H1 (cell line): ENCODE data around the gene CCDC180. TPM values are rescaled to one million over a fixed set of nuclear protein-coding genes. Genes with fewer than 3 reads are reported as not detected.

Experiments used
- CTCF ChIA-PET: fragments of 300-600 bp; sonication (Branson Sonifier 250); formaldehyde crosslinking; loops from one replicate; lab custom pipeline; 2021; ENCODE audit not compliant: partially characterized antibody; lab: Charles Lee
- POLR2A ChIA-PET: fragments of 300-600 bp; sonication (Branson Sonifier 250); formaldehyde crosslinking; loops from one replicate; lab custom pipeline; 2021; ENCODE audit warnings: inconsistent platforms; ENCODE audit not compliant: partially characterized antibody; lab: Charles Lee
- DNase-seq, 2 experiments: peaks; one replicate each; pipeline versions ENCODE4 v3.0.0 to v3.0.0-alpha.2; 2010 to 2022; ENCODE audit warnings: low spot score in 2 of 2, low read depth in 1 of 2, mixed read lengths in 1 of 2
- FAIRE-seq: peaks from 2 replicates; lab custom pipeline; 2011; peaks lifted over from hg19 to GRCh38; lab: Jason Lieb, UNC
- H2AFZ ChIP-seq: 2 replicates; pipeline ENCODE4 v1.8.1; 2012; ENCODE audit warnings: low read length, inconsistent platforms
- H2AK5ac ChIP-seq: 2 replicates; pipeline ENCODE4 v1.6.1; 2013; ENCODE audit warnings: low read depth, low read length
- H2BK120ac ChIP-seq: replicated peaks from 2 replicates; pipeline ENCODE3; 2013; ENCODE audit warnings: low read depth, low read length, inconsistent platforms
- H2BK12ac ChIP-seq: 2 replicates; pipeline ENCODE4 v1.6.1; 2013; ENCODE audit warnings: low read depth, low read length
- H2BK15ac ChIP-seq: 2 replicates; pipeline ENCODE4 v1.6.1; 2013; ENCODE audit warnings: low read length
- H2BK20ac ChIP-seq: 2 replicates; pipeline ENCODE4 v1.6.1; 2013; ENCODE audit warnings: low read length
- H2BK5ac ChIP-seq: 2 replicates; pipeline ENCODE4 v1.6.1; 2013; ENCODE audit warnings: low read depth, low read length
- H3K14ac ChIP-seq: 2 replicates; pipeline ENCODE4 v1.6.1; 2013; ENCODE audit warnings: inconsistent platforms; ENCODE audit not compliant: insufficient read length
- H3K18ac ChIP-seq: 2 replicates; pipeline ENCODE4 v1.6.1; 2013; ENCODE audit warnings: low read length; ENCODE audit errors: extremely low read depth
- H3K23ac ChIP-seq: 2 replicates; pipeline ENCODE4 v1.6.1; 2013; ENCODE audit warnings: inconsistent platforms; ENCODE audit not compliant: insufficient read length
- H3K23me2 ChIP-seq: 2 replicates; pipeline ENCODE4 v1.6.1; 2013; ENCODE audit warnings: low read depth, low read length
- H3K27ac ChIP-seq: 2 replicates; pipeline ENCODE4 v1.6.1; 2011; ENCODE audit warnings: low read depth, low read length, inconsistent platforms
- H3K27me3 ChIP-seq, 4 experiments: replicated peaks in 1 of 4; 1 replicate in 1 of 4; 2 replicates in 3 of 4; pipeline versions ENCODE4 v1.6.1 to v1.8.1; 2011 to 2013; ENCODE audit warnings: low read length in 3 of 4, mild to moderate bottlenecking in 3 of 4, inconsistent platforms in 2 of 4, mixed read lengths in 2 of 4, moderate library complexity in 1 of 4; ENCODE audit not compliant: control insufficient read depth in 3 of 4, insufficient read depth in 3 of 4; ENCODE audit errors: extremely low read depth in 1 of 4
- H3K36me3 ChIP-seq, 4 experiments: 2 replicates each; pipeline versions ENCODE4 v1.6.1 to v1.8.1; 2011 to 2013; ENCODE audit warnings: mild to moderate bottlenecking in 4 of 4, low read length in 3 of 4, moderate library complexity in 2 of 4, control low read depth in 1 of 4, inconsistent platforms in 1 of 4; ENCODE audit not compliant: insufficient read depth in 4 of 4, control insufficient read depth in 2 of 4
- H3K4ac ChIP-seq: replicated peaks from 2 replicates; pipeline ENCODE3; 2013; ENCODE audit warnings: low read length, low read depth, mixed read lengths, inconsistent platforms; ENCODE audit not compliant: insufficient read length
- H3K4me1 ChIP-seq, 4 experiments: replicated peaks in 1 of 4; 1 replicate in 1 of 4; 2 replicates in 3 of 4; pipeline versions ENCODE4 v1.6.1 to v1.8.1; 2011 to 2013; ENCODE audit warnings: low read length in 3 of 4, inconsistent platforms in 2 of 4, mixed read lengths in 1 of 4; ENCODE audit not compliant: insufficient read depth in 4 of 4, control insufficient read depth in 3 of 4
- H3K4me2 ChIP-seq, 2 experiments: 2 replicates each; pipeline versions ENCODE4 v1.6.1 to v1.8.1; 2011 to 2013; ENCODE audit warnings: low read depth in 2 of 2, low read length in 2 of 2, control low read depth in 1 of 2, inconsistent platforms in 1 of 2, mild to moderate bottlenecking in 1 of 2; ENCODE audit not compliant: insufficient read depth in 1 of 2
- H3K4me3 ChIP-seq, 4 experiments: fragments of 200-600, 300-600 bp in 1 of 4; sonication (generic), shearing (Covaris generic), sonication (Bioruptor Twin) in 1 of 4; 2 replicates each; pipeline versions ENCODE4 v1.5.1 to v1.8.1; 2011 to 2016; ENCODE audit warnings: low read length in 4 of 4, low read depth in 3 of 4, control low read depth in 2 of 4, inconsistent platforms in 2 of 4, mild to moderate bottlenecking in 2 of 4, mixed read lengths in 1 of 4, moderate library complexity in 1 of 4; ENCODE audit not compliant: insufficient read depth in 2 of 4; ENCODE audit errors: extremely low read depth in 1 of 4
- H3K56ac ChIP-seq: replicated peaks from 2 replicates; pipeline ENCODE3; 2013; ENCODE audit warnings: low read depth, mild to moderate bottlenecking, mixed read lengths, low read length, inconsistent platforms; ENCODE audit not compliant: insufficient read length
- H3K79me1 ChIP-seq: 2 replicates; pipeline ENCODE4 v1.6.1; 2013; ENCODE audit warnings: low read depth, low read length, control low read depth
- H3K79me2 ChIP-seq, 2 experiments: 2 replicates each; pipeline versions ENCODE4 v1.6.1 to v1.8.1; 2012 to 2013; ENCODE audit warnings: low read length in 2 of 2, mild to moderate bottlenecking in 2 of 2, inconsistent platforms in 1 of 2; ENCODE audit not compliant: insufficient read depth in 2 of 2, control insufficient read depth in 1 of 2
- H3K9ac ChIP-seq, 4 experiments: replicated peaks in 1 of 4; 1 replicate in 1 of 4; 2 replicates in 3 of 4; pipeline versions ENCODE4 v1.6.1 to v1.8.1; 2011 to 2013; ENCODE audit warnings: low read depth in 3 of 4, low read length in 3 of 4, control low read depth in 2 of 4, mild to moderate bottlenecking in 2 of 4, moderate library complexity in 2 of 4, inconsistent platforms in 1 of 4; ENCODE audit errors: extremely low read depth in 1 of 4
- H3K9me3 ChIP-seq, 2 experiments: 2 replicates each; pipeline versions ENCODE4 v1.6.1 to v1.8.1; 2012 to 2013; ENCODE audit warnings: mild to moderate bottlenecking in 2 of 2, moderate library complexity in 2 of 2, control low read depth in 1 of 2, inconsistent platforms in 1 of 2, low read depth in 1 of 2, low read length in 1 of 2, mixed read lengths in 1 of 2; ENCODE audit not compliant: insufficient read depth in 2 of 2
- H4K20me1 ChIP-seq, 2 experiments: replicated peaks in 1 of 2; 2 replicates each; pipeline versions ENCODE3 to v1.8.1; 2011 to 2013; ENCODE audit warnings: inconsistent platforms in 2 of 2, low read length in 2 of 2, mild to moderate bottlenecking in 1 of 2; ENCODE audit not compliant: insufficient read depth in 2 of 2, control insufficient read depth in 1 of 2
- H4K5ac ChIP-seq: 2 replicates; pipeline ENCODE4 v1.6.1; 2013; ENCODE audit warnings: low read length, low read depth, mixed read lengths, inconsistent platforms; ENCODE audit not compliant: insufficient read length
- H4K8ac ChIP-seq: 2 replicates; pipeline ENCODE4 v1.8.0; 2013; ENCODE audit warnings: mild to moderate bottlenecking, moderate library complexity, low read length, inconsistent platforms; ENCODE audit not compliant: insufficient read depth; ENCODE audit errors: extremely low read depth
- H4K91ac ChIP-seq: replicated peaks from 2 replicates; pipeline ENCODE3; 2013; ENCODE audit warnings: low read length, mixed read lengths, inconsistent platforms; ENCODE audit not compliant: insufficient read length
- CBX5 ChIP-seq: fragments of 300-800, 300-1000 bp; sonication (generic); IDR thresholded peaks from 2 replicates; pipeline ENCODE4 v1.7.1; 2016; ENCODE audit warnings: antibody characterized with exemption, low read length, low read depth
- CEBPB ChIP-seq: IDR thresholded peaks from 2 replicates; pipeline ENCODE4 v1.6.1; 2012; ENCODE audit warnings: low read depth, low read length
- CHD2 ChIP-seq: IDR thresholded peaks from 2 replicates; pipeline ENCODE4 v1.6.1; 2012; ENCODE audit warnings: low read length, improper control_type of control experiment
- E2F6 ChIP-seq: IDR thresholded peaks from 2 replicates; pipeline ENCODE4 v1.6.1; 2012; ENCODE audit warnings: inconsistent platforms
- EZH2 ChIP-seq: fragments of 200-600 bp; sonication (generic); IDR thresholded peaks from 2 replicates; pipeline ENCODE4 v1.7.1; 2012; ENCODE audit warnings: low read depth, mild to moderate bottlenecking, moderate library complexity, low read length, inconsistent platforms; ENCODE audit not compliant: severe bottlenecking
- HDAC6 ChIP-seq: IDR thresholded peaks from one replicate; pipeline ENCODE4 v1.7.1; 2012; ENCODE audit warnings: low read depth, mild to moderate bottlenecking, inconsistent platforms, low read length, moderate library complexity
- KDM1A ChIP-seq: fragments of 200-600, 300-600 bp; sonication (generic); IDR thresholded peaks from 2 replicates; pipeline ENCODE4 v1.7.1; 2016; ENCODE audit warnings: mild to moderate bottlenecking, low read length, borderline replicate concordance
- KDM5A ChIP-seq: fragments of 200-600 bp; IDR thresholded peaks from 2 replicates; pipeline ENCODE4 v1.7.1; 2012; ENCODE audit warnings: mild to moderate bottlenecking, low read length, inconsistent platforms, mixed read lengths
- RAD21 ChIP-seq, 2 experiments: IDR thresholded peaks in 1 of 2; conservative IDR thresholded peaks in 1 of 2; 2 replicates each; pipeline ENCODE4 v1.6.1; 2011; ENCODE audit warnings: low read depth in 2 of 2, low read length in 2 of 2, improper control_type of control experiment in 1 of 2, inconsistent platforms in 1 of 2, mild to moderate bottlenecking in 1 of 2, moderate library complexity in 1 of 2
- RFX5 ChIP-seq: IDR thresholded peaks from 2 replicates; pipeline ENCODE4 v1.6.1; 2011; ENCODE audit warnings: low read depth, low read length, improper control_type of control experiment, borderline replicate concordance
- TBP ChIP-seq: IDR thresholded peaks from 2 replicates; pipeline ENCODE4 v1.6.1; 2011; ENCODE audit warnings: low read depth, low read length, improper control_type of control experiment
- TEAD4 ChIP-seq: IDR thresholded peaks from 2 replicates; pipeline ENCODE4 v1.6.1; 2012; ENCODE audit warnings: low read depth, low read length, inconsistent platforms, mixed read lengths
- WGBS, 2 experiments: shearing (Covaris generic) in 1 of 2; methylation state at CpG; one replicate each; pipeline versions ENCODE4 v1.1.6 to v1.1.7; 2013 to 2015; ENCODE audit warnings: low lambda C conversion rate in 2 of 2, mixed read lengths in 2 of 2, inconsistent platforms in 1 of 2, low coverage in 1 of 2, missing lambda C conversion rate in 1 of 2; ENCODE audit not compliant: insufficient replicate concordance in 2 of 2, insufficient coverage in 1 of 2, insufficient read length in 1 of 2; ENCODE audit errors: extremely low coverage in 1 of 2, missing lambda C conversion rate in 1 of 2; 5-methylcytosine and 5-hydroxymethylcytosine counted together
- polyA plus RNA-seq, 7 experiments: library from polyadenylated mRNA; depleted of rRNA in 3 of 7; stranded (reverse) in 5 of 7; unstranded in 2 of 7; fragments of >200 nt in 5 of 7; fragments of 200-250 nt in 2 of 7; gene quantifications; 1 replicate in 5 of 7; 2 replicates in 1 of 7; 4 replicates in 1 of 7; pipeline versions ENCODE4 v1.2.1 to v1.2.3, GENCODE V29; 2011 to 2013; ENCODE audit warnings: missing spikeins in 2 of 7, mixed read lengths in 2 of 7
- total RNA-seq: library from RNA; stranded (reverse); fragmentation: NEBNext Ultra II Directional; extraction: Animal tissue kit (Norgen Biotek cat#: 25700); gene quantifications from 2 replicates; pipeline ENCODE4 v1.2.1, GENCODE V29; 2021

Gene CCDC180
- total and polyA plus RNA-seq, 2 of the 8 experiments (the other 6 are each of a cell fraction or from before 2014, with no cell fraction given) = 2.6 to 8.2 TPM

DNA sequence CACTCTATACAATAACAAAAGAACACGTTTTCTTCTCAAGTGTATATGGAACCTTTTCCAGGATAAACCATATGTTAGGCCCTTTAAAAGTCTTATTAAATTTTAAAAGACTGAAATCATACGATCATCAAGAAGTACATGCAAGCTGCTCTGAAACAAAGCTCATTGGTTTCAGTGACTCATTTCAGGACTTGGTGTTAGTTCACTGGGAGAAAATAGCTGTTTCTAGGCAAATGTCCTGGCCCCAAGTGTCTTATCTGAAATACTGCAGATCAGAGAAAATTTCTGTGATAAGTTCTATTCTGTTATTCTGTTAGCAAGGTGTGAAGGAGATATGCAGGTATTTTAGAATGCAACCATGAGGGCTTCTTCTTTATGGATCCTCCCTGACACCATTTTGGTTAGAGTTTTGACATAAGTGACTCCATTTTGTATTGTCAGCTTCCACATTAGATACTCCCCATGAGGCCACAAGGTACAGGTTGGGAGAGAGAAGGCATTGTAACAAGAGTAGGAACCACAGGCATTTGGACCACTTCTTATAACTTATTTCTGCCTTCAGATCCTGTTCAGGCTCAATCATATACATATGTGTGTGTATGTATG, 7.5 kb upstream of the CCDC180 start:
- Histone ChIP-seq H3K27ac (no peak overlapping the region), H2BK5ac (no peak overlapping the region), H3K23ac (no peak overlapping the region), H3K4me1 (no peaks in the 10 kb centered on the region), H3K4ac (no peak overlapping the region), H2AFZ (no peak overlapping the region), H3K36me3 (peaks cover 0 to 6% (median 2%) of the 10 kb centered on the region in 4 experiments; a peak in 4 of 8 replicates), H3K14ac (no peak overlapping the region), H3K4me3 (no peak overlapping the region), H3K27me3 (peaks cover 0 to 1% (median 0%) of the 10 kb centered on the region in 4 experiments; a peak in 1 of 7 replicates), H2BK12ac (no peak overlapping the region), H3K9me3 (peaks cover 8 to 9% of the 10 kb centered on the region in 2 experiments), H3K9ac (no peak overlapping the region), H4K20me1 (no peaks in the 10 kb centered on the region), H3K79me1 (no peaks in the 10 kb centered on the region), H4K91ac (no peak overlapping the region), H4K5ac (no peak overlapping the region), H2BK20ac (no peak overlapping the region), H3K23me2 (no peaks in the 10 kb centered on the region), H3K18ac (no peak overlapping the region), H3K56ac (no peak overlapping the region), H3K79me2 (no peaks in the 10 kb centered on the region), H4K8ac (no peak overlapping the region), H2BK120ac (no peak overlapping the region), H2AK5ac (no peak overlapping the region), H2BK15ac (no peak overlapping the region), H3K4me2 (no peak overlapping the region)
- DNase-seq (no peak), FAIRE-seq (no peak)
- 91% methylated on average over 2 of the region's 2 CpGs; no CpG with 5 or more reads in 1 of the 2 experiments for WGBS, 2 experiments
- POLR2A ChIA-PET = interaction anchor here (0.9 to 2.4 kb wide), 2 partner anchors 8 to 13 kb away, joined by 3 to 5 read pairs; no protein-coding TSS in a partner anchor
- CTCF ChIA-PET = interaction anchor here (0.7 to 0.8 kb wide), 2 partner anchors 24 to 56 kb away, joined by 3 read pairs; no protein-coding TSS in a partner anchor
- TF ChIP-seq CEBPB = no peak
- TF ChIP-seq CBX5 = no peak
- TF ChIP-seq RAD21 (IDR thresholded peaks at IDR 0.05 in 1 of 2, conservative IDR thresholded peaks at IDR 0.05 in 1 of 2; ENCODE audit: low read depth in 2 of 2, low read length in 2 of 2) = no peak
- TF ChIP-seq KDM1A = no peak
- TF ChIP-seq RFX5 = no peak
- no peak for TF ChIP-seq TBP
- no peak for TF ChIP-seq KDM5A
- TF ChIP-seq HDAC6 = no peak
- TF ChIP-seq TEAD4 = no peak
- TF ChIP-seq EZH2 = no peak
- no peak for TF ChIP-seq CHD2
- no peak for TF ChIP-seq E2F6
